BLaER1 treated with 17β-estradiol and CSF1 and Interleukin-3, amounts not matched to agents 10 nM and 100 nM (cell line): ENCODE data around the gene RNF187.

ENCODE experiments used
- H3K27ac ChIP-seq, 11 experiments: shearing (Covaris generic); formaldehyde crosslinking; 2 replicates each; pipeline ENCODE4 v1.8.1; 2022
- H3K27me3 ChIP-seq, 11 experiments: shearing (Covaris generic); formaldehyde crosslinking; 2 replicates each; pipeline ENCODE4 v1.8.1; 2022
- H3K36me3 ChIP-seq, 11 experiments: shearing (Covaris generic); formaldehyde crosslinking; 2 replicates each; pipeline ENCODE4 v1.8.1; 2022
- H3K4me1 ChIP-seq, 10 experiments: shearing (Covaris generic); formaldehyde crosslinking; 2 replicates each; pipeline ENCODE4 v1.8.1; 2022
- H3K4me2 ChIP-seq, 11 experiments: shearing (Covaris generic); formaldehyde crosslinking; 2 replicates each; pipeline ENCODE4 v1.8.1; 2022
- H3K4me3 ChIP-seq, 10 experiments: shearing (Covaris generic); formaldehyde crosslinking; 2 replicates each; pipeline ENCODE4 v1.8.1; 2022
- H3K9ac ChIP-seq, 11 experiments: shearing (Covaris generic); formaldehyde crosslinking; 2 replicates each; pipeline ENCODE4 v1.8.1; 2022
- H3K9me3 ChIP-seq, 11 experiments: shearing (Covaris generic); formaldehyde crosslinking; replicated peaks in 1 of 11; 2 replicates each; pipeline ENCODE4 v1.8.1; 2022
- H4K20me1 ChIP-seq, 11 experiments: shearing (Covaris generic); formaldehyde crosslinking; 2 replicates each; pipeline ENCODE4 v1.8.1; 2022
- Cebpa-rat ChIP-seq, 11 experiments: shearing (Covaris generic); IDR thresholded peaks; 2 replicates each; pipeline ENCODE4 v1.8.1; 2022

Gene RNF187

DNA sequence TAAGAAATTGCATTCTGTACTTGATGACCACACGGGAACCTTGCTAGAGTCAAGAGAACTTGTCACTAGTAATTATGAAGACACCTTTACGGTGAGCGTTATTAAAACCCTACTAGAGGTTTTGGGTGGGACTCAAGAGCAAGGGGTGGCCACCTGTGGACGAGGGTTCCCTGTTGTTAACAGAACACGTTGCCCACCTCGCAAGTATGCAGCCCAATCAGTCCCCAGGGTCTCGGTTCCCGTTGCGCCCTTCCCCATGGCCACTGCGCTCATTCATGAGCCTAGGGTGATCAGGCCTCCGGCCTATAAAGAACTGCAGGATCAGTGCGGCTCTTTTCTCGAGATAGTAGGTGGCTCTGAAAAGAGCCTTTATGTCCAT lies 30.2 kb upstream of the RNF187 start:
- Histone ChIP-seq H3K9me3 (peaks cover 13 to 28% (median 21%) of the 10 kb centered on the region in 11 experiments), H3K36me3 (no peaks in the 10 kb centered on the region), H3K4me1 (peaks cover 0 to 10% (median 3%) of the 10 kb centered on the region in 10 experiments; a peak in 8 of 20 replicates), H4K20me1 (no peaks in the 10 kb centered on the region), H3K9ac (no peak overlapping the region), H3K4me2 (no peak overlapping the region), H3K4me3 (no peak overlapping the region), H3K27ac (no peak overlapping the region), H3K27me3 (peaks cover 0 to 6% (median 0%) of the 10 kb centered on the region in 11 experiments; a peak in 2 of 22 replicates)
- TF ChIP-seq Cebpa-rat (IDR thresholded peaks at IDR 0.05) = no peak

- no peaks in the 10 kb centered on the region for H3K36me3 ChIP-seq
- H3K9me3 ChIP-seq = peaks cover 13 to 28% (median 21%) of the 10 kb centered on the region in 11 experiments
- no peak overlapping the region for H3K4me3 ChIP-seq
- no peak overlapping the region for H3K27ac ChIP-seq
- H4K20me1 ChIP-seq = no peaks in the 10 kb centered on the region
- H3K9ac ChIP-seq = no peak overlapping the region
- H3K4me1 ChIP-seq = peaks cover 0 to 4% (median under 1%) of the 10 kb centered on the region in 10 experiments; a peak in 6 of 20 replicates
- TF ChIP-seq Cebpa-rat (IDR thresholded peaks at IDR 0.05) = no peak
- no peak overlapping the region for H3K4me2 ChIP-seq
- peaks cover 0 to 6% (median 0%) of the 10 kb centered on the region in 11 experiments; a peak in 2 of 22 replicates for H3K27me3 ChIP-seq
These were observed 29.6 kb upstream of the RNF187 start for GRCh38 chr1:228457396-228458176.

GRCh38 chr1:228459091-228459993 lies 27.8 kb upstream of the RNF187 start:
- H3K27me3 ChIP-seq = peaks cover 0 to 13% (median 7%) of the 10 kb centered on the region in 11 experiments; a peak in 11 of 22 replicates
- H3K36me3 ChIP-seq = no peaks in the 10 kb centered on the region
- no peak overlapping the region for H3K4me2 ChIP-seq
- H4K20me1 ChIP-seq = no peaks in the 10 kb centered on the region
- no peak for TF ChIP-seq Cebpa-rat (IDR thresholded peaks at IDR 0.05)
- H3K4me3 ChIP-seq = no peak overlapping the region
- no peak overlapping the region for H3K27ac ChIP-seq
- H3K9ac ChIP-seq = no peak overlapping the region
- H3K4me1 ChIP-seq = no peaks in the 10 kb centered on the region
- peaks cover 14 to 35% (median 23%) of the 10 kb centered on the region in 11 experiments for H3K9me3 ChIP-seq

DNA sequence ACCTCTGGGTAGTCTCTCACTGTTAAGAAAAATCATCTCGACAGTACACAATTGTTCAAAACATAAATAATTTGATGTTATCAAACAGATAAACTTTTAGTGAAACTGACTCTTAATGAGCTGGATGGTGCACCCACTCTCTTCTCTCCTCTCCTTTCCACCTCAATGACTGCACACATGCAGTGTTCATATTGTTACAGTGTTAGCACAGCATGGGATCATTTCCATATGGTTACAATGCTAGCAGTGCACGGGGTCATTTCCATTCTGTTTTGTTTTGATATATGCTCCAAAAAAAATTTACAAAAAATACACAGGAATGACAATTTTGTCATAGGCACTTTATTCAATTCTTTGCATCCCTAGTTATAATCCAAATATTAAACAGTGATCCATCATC lies 26.4 kb upstream of the RNF187 start:
- H3K4me3 ChIP-seq = no peak overlapping the region
- no peak overlapping the region for H3K27ac ChIP-seq

DNA sequence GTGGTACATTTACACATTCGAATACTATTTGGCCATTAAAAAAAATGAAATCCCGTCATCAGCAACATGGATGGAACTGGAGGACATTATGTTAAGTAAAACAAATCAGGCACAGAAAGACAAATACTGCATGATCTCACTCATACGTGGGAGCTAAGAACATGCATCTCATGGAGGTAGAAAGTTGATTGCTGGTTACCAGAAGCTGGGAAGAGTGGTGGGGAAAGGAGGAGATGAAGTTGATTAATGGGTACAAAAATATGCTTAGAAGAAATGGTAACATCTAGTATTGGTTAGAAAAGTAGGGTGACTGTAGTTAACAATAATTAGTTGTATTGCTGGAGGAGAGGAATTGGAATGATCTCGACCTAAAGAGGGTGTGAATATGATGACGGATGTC lies 24.6 kb upstream of the RNF187 start:
- peaks cover 0 to 38% (median 23%) of the 10 kb centered on the region in 11 experiments; a peak in 15 of 22 replicates for H3K27me3 ChIP-seq

More for the DNA sequence above, 26.4 kb upstream of the RNF187 start:
- Histone ChIP-seq H3K4me2 (no peak overlapping the region), H3K9me3 (peaks cover 17 to 41% (median 24%) of the 10 kb centered on the region in 11 experiments), H4K20me1 (no peaks in the 10 kb centered on the region), H3K4me1 (peaks cover 0 to 5% (median 0%) of the 10 kb centered on the region in 10 experiments; a peak in 4 of 20 replicates), H3K36me3 (no peaks in the 10 kb centered on the region), H3K9ac (no peak overlapping the region), H3K27me3 (peaks cover 0 to 27% (median 19%) of the 10 kb centered on the region in 11 experiments; a peak in 15 of 22 replicates)
- no peak for TF ChIP-seq Cebpa-rat (IDR thresholded peaks at IDR 0.05)

GRCh38 chr1:228463009-228463558 lies 24.1 kb upstream of the RNF187 start:
- Histone ChIP-seq H3K4me3 (no peak overlapping the region), H4K20me1 (no peaks in the 10 kb centered on the region), H3K27me3 (peaks cover 0 to 43% (median 25%) of the 10 kb centered on the region in 11 experiments; a peak in 15 of 22 replicates), H3K9me3 (peaks cover 5 to 28% (median 15%) of the 10 kb centered on the region in 11 experiments; a peak in 18 of 22 replicates), H3K36me3 (no peaks in the 10 kb centered on the region), H3K4me1 (peaks cover 0 to 8% (median 0%) of the 10 kb centered on the region in 10 experiments; a peak in 4 of 20 replicates), H3K27ac (no peak overlapping the region), H3K9ac (no peak overlapping the region), H3K4me2 (no peak overlapping the region)
- TF ChIP-seq Cebpa-rat (IDR thresholded peaks at IDR 0.05) = no peak

More for the DNA sequence above, 24.6 kb upstream of the RNF187 start:
- no peak overlapping the region for H3K4me2 ChIP-seq
- H3K4me3 ChIP-seq = no peak overlapping the region
- H3K9ac ChIP-seq = no peak overlapping the region
- no peaks in the 10 kb centered on the region for H4K20me1 ChIP-seq
- H3K36me3 ChIP-seq = no peaks in the 10 kb centered on the region
- H3K4me1 ChIP-seq = peaks cover 0 to 8% (median 0%) of the 10 kb centered on the region in 10 experiments; a peak in 4 of 20 replicates
- no peak overlapping the region for H3K27ac ChIP-seq
- TF ChIP-seq Cebpa-rat (IDR thresholded peaks at IDR 0.05) = no peak
- peaks cover 11 to 34% (median 20%) of the 10 kb centered on the region in 11 experiments for H3K9me3 ChIP-seq

DNA sequence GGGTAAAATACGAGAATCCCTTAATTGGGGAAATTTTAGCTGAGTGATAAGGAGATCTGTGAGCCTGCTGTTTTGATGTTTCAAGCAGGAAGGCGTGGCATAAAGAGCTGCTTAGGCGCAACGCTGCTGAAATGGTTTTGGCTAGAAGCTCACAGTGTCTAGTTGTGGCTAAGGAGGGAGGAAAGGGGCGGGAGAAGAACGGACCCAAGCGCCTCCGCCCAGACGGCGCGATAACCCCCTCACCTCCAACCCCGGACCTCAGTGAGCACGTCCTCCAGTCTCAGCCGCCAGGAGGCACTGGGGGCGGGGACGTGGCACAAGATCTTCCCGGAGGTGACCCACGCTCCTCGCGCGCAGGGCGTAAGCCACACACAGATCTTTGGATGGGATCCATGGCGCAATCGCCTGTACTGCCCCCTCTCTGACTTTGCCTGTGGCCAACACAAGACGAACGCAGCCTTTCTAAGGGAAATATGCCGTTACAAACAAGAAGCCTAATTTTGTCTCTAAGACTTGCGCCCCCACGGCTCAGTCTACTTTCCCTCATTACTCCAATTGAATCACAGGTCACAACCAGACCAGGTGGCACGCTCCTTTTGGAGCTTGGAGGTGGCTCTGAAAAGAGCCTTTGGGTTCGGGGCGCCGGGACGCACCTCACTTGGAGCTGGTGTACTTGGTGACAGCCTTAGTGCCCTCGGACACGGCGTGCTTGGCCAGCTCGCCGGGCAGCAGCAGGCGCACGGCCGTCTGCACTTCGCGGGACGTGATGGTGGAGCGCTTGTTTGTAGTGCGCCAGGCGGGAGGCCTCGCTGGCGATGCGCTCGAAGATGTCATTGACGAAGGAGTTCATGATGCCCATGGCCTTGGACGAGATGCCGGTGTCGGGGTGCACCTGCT lies 23.4 kb upstream of the RNF187 start:
- peaks cover 0 to 21% (median 11%) of the 10 kb centered on the region in 11 experiments; a peak in 14 of 22 replicates for H3K9me3 ChIP-seq
- H3K9ac ChIP-seq = no peak overlapping the region
- peaks cover 0 to 50% (median 32%) of the 10 kb centered on the region in 11 experiments; a peak in 17 of 22 replicates for H3K27me3 ChIP-seq
- H4K20me1 ChIP-seq = no peaks in the 10 kb centered on the region
- no peak overlapping the region for H3K27ac ChIP-seq
- peaks cover 0 to 8% (median 0%) of the 10 kb centered on the region in 10 experiments; a peak in 4 of 20 replicates for H3K4me1 ChIP-seq
- H3K4me3 ChIP-seq = no peak overlapping the region
- H3K4me2 ChIP-seq = no peak overlapping the region
- no peaks in the 10 kb centered on the region for H3K36me3 ChIP-seq
- no peak for TF ChIP-seq Cebpa-rat (IDR thresholded peaks at IDR 0.05)
